Measurements from ENCODE around the gene KNG1.
"Not testable (repeated sequence)": the region's sequence is repeated elsewhere in the genome, so short reads cannot be mapped to it uniquely, and the experiment has no call there.

The KNG1 gene

DNA sequence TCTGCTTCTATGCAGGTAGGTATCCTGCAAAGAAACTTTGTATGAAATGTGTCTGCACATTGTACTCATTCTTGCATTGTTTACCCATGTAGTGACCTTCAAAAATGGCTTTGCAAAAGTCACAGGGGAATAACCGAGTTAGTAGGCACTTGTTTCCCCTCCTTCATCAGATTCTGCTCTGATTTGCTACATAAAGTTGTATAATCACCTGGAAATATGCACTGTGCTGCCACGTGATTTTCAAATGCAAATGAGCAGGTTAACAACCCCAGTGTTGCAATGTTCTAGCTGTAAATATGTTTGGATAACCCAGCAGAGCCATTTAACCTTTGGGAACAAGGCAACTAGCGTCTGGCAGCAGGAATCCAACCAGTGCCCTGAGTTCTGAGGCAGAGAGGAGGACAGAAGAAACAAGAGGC, at the start of gene KNG1:
TSS of gene KNG1 (plus strand) at position 321 of the 419 bp plus-strand sequence. CDS start 184 bp downstream, outside the sequence.
- DNase-seq (ENCODE audit: low read depth in 2 of 2): no peak

DNA sequence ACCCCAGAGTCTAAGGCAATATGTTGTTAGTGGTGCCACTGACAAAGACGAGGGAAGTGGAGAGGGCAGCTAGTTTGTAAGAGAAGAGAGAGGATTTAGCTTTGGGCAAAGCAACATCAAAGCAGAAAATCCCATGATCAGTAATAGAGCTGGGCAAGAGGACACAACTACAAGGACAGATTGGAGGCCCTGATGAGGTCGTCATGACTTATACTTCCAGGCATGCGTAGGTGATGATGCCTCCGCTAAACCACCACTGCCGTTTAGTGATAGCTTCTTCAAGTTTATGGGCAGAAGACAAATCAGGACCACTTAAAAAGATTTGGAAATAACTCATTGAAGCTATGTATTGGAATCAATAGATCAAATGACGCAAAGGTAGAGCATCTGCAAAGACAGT, 48.7 kb upstream of the KNG1 start:
- DNase-seq (ENCODE audit: low read depth in 2 of 2): no peak

DNA sequence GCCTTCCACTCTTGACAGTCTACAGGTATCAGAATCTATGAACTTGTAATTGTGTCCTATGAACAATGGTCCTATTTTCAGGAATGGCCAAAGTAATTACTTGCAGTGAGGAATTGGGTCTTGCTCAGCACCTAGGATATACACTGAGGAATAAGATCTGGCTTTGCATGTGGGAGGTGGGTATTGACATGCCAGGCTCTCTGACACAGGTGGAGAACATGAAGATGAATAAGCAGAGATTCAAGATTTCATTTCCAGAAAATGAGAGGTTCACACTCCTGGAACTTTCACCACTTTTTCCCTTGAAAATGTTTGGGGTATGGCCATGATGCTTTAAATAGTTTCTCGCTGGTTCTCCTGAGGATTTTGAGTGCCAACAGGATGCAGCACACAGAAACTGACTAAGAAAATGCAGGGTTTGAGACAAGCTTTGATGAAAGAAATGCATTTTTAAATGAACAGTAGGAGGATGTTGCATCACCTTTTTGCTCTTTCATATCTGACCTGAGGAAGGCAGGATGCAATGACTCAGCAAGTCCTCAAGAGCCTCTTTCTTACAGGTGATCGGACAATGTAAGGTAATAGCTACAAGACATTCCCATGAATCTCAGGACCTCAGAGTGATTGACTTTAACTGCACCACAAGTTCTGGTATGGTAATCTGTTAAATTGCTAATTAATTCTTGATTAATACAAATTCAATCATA, 47.6 kb upstream of the KNG1 start:
- DNase-seq (ENCODE audit: low read depth in 2 of 2): no peak

DNA sequence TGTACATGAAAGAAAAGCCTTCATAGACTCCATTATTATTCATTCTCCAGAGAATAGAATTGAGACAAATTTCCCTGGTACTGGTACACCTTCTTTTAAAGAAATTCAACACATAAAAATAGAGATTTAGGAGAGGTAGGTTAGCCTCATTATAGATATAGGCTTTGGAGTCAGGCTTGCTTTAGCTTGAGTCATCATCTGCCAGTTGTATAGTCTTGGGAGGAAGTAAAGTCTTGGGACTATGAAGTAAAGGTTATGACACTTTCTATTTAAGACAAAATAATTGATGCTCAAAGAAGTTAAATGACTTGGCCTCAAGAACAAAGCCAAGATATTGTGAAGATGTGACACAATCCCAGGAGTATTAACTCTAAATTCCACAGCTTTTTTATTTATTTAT, 47.0 kb upstream of the KNG1 start:
- DNase-seq (ENCODE audit: low read depth in 2 of 2): no peak

DNA sequence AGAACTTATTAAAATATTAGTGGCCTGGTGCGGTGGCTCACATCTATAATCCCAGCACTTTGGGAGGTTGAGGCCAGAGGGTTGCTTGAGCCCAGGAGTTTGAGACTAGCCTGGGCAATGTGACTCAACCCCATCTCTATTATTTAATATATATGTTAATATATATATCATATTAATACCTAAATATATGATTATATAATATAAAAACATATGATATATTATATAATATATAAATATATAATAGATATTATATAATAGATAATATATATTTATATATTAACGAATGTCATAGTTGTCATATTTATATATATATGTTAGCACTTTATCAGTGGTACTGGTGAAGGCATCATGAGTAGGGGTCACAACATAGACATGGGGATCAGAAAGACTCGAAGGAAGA, 46.1 kb upstream of the KNG1 start:
- DNase-seq (ENCODE audit: low read depth in 2 of 2): no peak

DNA sequence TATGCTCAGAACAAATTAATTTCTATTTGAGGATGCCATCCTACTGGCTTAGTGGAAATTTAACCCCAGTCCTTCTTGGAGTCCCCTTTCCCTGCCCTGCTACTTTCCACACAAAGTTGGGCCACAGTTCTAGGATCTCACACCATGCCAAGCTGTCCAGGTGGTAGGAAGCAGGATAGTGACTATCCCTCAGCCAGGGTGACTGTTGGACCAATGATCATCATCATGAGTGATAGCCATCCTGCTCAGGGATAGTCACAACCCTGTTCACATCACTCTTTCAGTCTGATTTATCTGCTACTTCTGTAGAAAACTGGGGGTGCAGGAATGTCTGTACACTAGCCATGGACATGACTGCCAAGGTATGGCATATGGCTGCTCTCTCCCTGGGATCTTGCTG, 38.6 kb upstream of the KNG1 start:
- no peak for DNase-seq (ENCODE audit: low read depth in 2 of 2)

DNA sequence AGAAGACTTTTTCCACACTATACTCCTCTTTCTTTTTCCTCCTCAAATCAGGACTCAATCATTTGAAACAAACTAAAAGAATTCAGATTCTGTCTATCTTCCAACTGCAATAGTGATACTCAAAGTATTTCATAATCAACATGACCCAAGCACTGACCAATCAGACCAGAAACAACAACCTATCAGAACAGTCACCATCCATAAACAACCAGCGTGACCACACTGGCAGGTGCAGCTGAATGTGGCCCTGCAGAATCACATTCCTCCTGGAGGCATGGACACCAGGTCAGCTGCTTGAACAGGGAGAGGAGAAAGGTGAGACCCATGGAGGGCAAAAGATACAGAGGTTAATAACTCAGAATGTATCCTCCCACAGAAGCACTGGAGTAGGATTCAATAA, 38.0 kb upstream of the KNG1 start:
- no peak for DNase-seq (ENCODE audit: low read depth in 2 of 2)

DNA sequence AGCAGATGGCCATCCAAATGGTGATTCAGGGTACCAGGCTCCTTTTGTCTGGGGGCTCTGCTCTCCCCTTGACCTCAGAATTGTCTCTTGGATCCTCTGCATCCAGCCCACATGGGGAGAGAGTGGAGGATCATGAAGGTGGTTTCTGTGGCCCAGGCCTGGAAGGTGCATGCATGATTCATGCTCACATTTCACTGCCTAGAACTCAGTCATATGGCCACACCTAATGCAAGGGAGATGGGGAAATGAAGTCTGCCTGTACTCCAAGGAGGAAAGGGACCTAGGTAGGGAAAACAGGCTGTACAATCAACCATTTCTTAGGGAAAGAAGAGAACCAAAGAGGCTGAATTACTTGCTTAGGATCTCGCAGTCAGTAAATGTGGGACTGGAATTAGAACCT, 36.3 kb upstream of the KNG1 start:
- no peak for DNase-seq (ENCODE audit: low read depth in 2 of 2)

DNA sequence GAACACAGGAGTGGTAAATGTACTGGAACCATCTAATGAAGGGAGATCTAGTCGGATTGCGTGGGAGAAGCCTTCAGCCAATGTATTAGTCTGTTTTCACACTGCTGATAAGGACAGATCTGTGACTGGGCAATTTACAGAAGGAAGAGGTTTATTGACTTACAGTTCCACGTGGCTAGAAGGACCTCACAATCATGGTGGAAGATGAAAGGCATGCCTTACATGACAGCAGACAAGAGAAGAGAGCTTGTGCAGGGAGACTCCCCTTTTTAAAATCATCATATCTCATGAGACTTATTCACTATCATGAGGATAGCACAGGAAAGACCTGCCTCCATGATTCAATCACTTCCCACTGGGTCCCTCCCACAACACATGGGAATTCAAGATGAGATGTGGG, 34.3 kb upstream of the KNG1 start:
- no peak for DNase-seq (ENCODE audit: low read depth in 2 of 2)

DNA sequence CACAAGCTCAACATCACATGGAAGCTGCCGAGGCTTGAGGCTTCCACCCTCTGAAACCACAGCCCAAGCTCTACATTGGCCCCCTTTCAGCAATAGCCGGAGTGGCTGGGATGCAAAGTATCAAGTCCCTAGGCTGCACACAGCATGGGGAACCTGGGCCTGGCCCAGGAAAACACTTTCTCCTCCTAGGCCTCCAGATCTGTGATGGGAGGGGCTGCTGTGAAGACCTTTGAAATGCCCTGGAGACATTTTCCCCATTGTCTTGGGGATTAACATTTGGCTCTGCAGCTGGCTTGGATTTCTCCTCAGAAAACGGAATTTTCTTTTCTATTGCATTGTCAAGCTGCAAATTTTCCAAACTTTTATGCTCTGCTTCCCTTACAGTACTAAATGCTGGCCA, 33.2 kb upstream of the KNG1 start:
- no peak for DNase-seq (ENCODE audit: low read depth in 2 of 2)

DNA sequence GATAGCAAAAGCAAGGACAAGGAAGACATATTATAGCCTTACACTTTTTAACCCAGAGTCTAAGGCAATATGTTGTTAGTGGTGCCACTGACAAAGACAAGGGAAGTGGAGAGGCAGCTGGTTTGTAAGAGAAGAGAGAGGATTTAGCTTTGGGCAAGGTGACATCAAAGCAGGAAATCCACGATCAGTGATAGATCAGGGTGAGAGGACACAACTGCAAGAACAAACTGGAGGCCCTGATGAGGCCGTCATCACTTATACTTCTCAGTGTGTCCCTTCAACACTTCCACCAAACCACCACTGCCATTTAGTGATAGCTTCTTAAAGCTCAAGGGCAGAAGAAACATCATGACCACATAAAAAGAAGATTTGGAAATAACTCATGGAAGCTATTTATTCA, 30.7 kb upstream of the KNG1 start:
- DNase-seq (ENCODE audit: low read depth in 2 of 2): not testable (repeated sequence)

DNA sequence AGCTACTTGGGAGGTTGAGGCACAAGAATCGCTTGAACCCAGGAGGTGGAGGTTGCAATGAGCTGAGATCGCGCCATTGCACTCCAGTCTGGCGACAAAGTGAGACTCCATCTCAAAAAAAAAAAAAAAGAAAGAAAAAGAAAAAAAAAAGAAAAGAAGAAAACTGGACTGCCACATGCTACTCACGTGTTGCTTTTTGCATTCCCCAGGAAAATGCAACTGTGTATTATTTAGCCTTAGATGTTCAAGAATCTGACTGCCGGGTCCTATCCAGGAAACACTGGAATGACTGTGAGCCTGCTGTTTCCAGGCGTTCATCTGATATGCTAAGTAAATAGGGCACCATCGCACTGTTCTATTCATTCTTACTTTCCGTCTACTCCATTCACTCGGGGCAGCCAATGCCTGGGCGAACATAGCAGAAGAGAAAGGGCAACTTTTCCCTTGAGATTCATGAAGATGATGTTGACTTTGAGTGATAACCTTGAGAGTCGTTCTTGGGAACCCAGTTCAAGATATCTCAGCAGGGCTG, 30.0 kb upstream of the KNG1 start:
- no peak for DNase-seq (ENCODE audit: low read depth in 2 of 2)

DNA sequence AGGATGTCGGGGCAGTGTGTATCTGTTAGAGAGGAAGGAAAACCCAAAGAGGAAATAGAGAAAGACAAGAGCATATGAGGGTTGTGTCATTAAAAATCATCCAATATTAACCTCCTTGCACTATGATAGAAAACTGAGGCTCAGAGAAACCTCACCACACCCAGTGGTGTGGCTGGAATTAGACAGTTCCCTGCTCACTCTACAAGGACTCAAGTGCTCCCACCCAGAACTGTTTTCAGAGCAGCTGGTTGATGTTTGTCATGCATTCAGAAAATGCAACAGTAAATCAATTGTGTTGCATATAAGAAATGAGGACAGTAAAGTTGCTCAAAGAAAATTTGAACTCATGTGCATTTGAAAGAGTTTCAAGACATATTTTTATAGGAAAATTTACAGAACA, 26.9 kb upstream of the KNG1 start:
- DNase-seq (ENCODE audit: low read depth in 2 of 2): not testable (repeated sequence)

DNA sequence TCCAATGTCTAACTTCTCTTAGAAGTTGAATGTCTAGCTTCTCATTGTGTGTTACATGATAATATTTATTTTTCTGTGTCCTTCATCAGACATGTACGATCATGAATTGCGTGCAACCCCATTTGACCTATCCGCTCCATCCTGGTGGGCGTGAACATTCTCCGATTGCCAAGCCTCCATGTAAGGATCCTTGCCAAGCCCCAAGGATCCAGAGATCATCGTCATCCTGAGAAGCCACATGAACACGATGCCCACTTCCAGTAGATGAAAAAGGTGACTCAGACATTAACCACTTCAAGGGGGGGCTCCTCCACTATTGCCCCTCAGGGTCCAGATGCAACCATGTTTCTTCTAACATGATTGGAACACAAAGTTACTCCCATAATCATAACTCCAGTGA, 25.5 kb upstream of the KNG1 start:
- DNase-seq (ENCODE audit: low read depth in 2 of 2): no peak

DNA sequence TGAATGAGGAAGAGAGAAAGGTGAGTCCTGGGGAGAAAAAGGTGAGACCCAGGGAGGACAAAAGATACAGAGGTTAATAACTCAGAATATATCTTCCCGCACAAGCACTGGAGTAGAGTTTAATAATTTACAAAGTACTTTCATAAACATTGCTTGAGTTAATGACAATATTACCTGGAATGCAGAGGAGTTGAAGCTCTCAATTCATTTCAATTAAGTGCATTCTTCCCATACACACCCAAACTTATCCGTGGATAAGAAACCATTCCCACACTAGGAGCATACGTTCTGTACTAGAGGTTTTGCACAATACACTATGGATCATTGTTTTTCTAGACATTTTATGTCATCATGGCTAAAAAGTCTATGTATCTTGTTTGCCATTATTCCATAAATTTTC, 23.3 kb upstream of the KNG1 start:
- no peak for DNase-seq (ENCODE audit: low read depth in 2 of 2)

DNA sequence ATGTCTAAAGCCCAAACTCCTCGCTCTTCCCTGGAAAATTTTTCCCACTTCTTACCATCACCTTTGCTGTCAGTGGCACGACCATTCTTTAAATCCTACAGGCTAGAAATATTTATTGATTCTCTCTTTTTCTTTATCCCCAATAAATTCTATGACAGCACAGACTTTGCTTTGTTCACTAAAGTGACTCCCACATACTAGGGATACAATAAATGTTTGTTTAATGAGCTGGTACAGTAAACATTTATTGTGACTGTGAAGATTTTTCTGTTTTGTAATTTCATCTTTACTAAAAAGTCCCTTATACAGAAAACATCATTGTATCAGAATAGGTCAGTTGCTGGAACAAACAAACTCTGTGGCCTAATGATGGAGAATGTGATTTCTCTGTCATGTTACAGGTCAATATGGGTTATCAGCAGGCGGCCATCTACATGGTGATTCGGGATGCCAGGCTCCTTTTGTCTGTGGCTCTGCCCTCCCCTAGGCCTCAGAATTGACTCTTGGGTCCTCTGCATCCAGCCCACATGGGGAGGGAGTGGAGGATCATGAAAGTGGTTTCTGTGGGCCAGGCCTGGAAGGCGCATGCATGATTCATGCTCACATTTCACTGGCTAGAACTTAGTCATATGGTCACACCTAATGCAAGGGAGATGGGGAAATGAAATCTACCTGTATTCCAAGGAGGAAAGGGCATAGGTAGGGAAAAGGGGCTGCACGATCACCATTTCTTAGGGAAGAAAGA, 22.7 kb upstream of the KNG1 start:
- no peak for DNase-seq (ENCODE audit: low read depth in 2 of 2)

DNA sequence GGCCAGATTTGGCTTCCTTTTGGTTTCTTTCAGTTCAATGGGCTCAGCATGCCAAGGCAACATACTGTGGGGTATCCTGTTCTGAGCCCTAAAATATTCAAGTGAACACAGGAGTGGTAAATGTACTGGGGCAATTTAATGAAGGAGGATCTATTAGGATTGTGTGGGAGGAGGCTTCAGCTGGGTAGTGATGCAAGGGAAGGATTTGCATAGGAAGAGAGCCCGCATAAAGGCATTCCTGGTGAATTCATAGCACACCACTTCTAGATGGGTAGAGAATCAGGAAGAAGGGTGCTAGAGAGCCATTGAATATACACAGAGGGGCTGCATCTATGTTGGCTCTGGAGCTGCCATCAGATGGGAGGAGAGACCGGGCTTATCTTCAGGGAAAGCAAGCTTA, 20.6 kb upstream of the KNG1 start:
- DNase-seq (ENCODE audit: low read depth in 2 of 2): no peak

DNA sequence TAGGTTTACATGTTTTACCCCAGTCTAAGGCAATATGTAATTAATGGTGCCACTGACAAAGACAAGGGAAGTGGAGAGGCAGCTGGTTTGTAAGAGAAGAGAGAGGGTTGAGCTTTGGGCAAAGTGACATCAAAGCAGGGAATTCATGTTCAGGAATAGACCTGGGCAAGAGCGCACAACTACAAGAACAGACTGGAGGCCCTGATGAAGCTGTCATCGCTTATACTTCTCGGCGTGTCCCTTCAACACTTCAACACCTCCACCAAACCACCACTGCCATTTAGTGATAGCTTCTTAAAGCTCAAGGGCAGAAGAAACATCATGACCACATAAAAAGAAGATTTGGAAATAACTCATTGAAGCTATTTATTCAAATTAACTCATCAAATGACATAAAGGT, 19.6 kb upstream of the KNG1 start:
- DNase-seq (ENCODE audit: low read depth in 2 of 2): no peak

DNA sequence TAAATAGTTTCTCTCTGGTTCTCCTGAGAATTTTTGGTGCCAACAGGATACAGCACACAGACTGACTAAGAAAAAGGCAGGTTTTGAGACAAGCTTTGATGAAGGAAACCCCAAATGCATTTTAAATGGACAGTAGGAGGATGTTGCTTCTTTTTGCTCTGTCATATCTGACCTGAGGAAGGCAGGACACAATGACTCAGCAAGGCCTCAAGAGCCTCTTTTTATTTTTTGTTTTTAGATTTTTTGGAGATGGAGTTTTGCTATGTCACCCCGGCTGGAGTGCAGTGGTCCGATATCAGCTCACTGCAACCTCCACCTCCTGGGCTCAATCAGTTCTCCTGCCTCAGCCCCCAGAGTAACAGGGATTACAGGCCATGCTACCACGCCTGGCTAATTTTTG, 16.9 kb upstream of the KNG1 start:
- DNase-seq (ENCODE audit: low read depth in 2 of 2): no peak

DNA sequence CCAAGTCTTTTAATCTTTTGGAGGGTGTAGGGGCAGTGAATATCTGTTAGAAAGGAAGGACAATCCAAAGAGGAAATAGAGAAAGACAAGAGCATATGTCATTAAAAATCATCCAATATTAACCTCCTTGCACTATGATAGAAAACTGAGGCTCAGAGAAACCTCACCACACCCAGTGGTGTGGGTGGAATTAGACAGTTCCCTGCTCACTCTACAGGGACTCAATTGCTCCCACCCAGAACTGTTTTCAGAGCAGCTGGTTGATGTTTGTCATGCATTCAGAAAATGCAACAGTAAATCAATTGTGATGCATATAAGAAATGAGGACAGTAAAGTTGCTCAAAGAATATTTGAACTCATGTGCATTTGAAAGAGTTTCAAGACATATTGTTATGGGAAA, 14.7 kb upstream of the KNG1 start:
- not testable (repeated sequence) for DNase-seq (ENCODE audit: low read depth in 2 of 2)

DNA sequence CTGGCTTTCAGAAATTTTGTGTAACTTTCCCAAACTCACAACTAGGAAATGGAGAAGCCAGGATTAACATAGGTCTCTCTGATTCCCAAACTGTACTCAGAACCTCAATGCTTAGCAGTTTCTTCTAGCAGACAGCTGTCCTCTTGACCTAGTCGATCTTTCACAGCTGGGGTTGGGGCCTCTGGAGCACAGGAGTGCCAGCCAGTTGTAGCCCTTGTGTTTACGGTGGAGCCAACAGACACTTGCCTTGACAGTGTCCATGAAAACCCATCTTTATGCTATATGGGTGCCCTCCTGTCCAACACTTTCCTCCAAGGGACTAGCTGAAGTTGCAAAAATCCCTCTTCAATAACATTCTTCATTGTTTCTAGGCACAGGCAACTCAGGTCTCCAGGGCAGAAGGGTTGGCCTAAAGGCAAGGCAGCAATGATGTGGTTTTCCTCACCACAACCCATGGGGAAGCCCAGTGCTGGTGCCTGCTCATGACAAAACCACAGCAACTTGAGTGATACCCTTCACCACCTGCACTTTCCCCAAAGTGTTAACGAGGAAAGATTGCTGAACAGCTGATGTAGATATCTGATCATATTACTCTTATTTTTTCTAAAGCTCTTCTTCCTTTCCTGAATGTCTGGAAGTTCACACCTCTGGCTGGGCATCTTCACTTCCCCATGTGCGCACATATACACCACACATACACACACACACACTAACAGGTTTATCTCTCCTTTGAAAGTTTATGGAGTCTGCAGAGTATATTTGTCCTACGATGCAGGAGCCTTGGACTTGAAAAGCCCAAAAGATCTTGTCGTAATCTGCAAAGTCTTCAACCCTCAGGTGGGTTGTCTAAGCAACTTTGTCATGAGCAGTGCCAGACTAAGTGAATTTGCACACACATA, 11.0 kb upstream of the KNG1 start:
- DNase-seq (ENCODE audit: low read depth in 2 of 2): peak; percentile 30 to 32

DNA sequence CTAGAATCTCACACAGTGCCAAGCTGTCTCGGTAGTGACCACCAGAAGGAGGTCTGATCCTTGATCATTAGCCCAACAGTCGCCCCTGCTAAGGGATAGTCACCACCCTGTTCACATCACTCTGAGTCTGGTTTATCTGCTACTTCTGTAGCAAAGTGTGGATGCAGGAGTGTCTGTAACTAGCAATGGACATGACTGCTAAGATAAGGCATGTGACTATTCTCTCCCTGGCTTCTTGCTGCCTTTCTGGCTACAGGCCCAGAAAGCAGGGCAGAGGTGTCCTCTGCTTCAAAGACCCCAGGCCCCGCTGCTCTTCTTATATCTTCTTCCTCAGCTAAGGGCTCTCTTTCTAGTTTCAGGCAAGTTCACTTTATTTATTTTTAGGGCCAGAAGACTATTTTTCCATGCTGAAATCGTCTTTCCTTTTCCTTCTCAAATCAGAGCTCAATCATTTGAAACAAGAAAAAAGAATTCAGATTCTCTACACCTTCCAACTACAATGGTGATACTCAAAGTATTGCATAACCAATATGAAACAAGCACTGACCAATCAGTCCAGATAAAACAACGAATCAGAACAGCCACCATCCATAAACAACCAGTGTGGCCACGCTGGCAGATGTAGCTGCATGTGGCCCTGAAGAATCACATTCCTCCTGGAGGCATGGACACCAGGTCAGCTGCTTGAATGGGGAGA, 8.0 kb upstream of the KNG1 start:
- no peak for DNase-seq (ENCODE audit: low read depth in 2 of 2)

All from stimulated activated CD8-positive, alpha-beta memory T cell treated with anti-CD3 and anti-CD28 coated beads, Interleukin-2, amount 100 ng/mL, for 48 hours (primary cell).